ENCODE data around the gene AUTS2.

AUTS2 gene

DNA sequence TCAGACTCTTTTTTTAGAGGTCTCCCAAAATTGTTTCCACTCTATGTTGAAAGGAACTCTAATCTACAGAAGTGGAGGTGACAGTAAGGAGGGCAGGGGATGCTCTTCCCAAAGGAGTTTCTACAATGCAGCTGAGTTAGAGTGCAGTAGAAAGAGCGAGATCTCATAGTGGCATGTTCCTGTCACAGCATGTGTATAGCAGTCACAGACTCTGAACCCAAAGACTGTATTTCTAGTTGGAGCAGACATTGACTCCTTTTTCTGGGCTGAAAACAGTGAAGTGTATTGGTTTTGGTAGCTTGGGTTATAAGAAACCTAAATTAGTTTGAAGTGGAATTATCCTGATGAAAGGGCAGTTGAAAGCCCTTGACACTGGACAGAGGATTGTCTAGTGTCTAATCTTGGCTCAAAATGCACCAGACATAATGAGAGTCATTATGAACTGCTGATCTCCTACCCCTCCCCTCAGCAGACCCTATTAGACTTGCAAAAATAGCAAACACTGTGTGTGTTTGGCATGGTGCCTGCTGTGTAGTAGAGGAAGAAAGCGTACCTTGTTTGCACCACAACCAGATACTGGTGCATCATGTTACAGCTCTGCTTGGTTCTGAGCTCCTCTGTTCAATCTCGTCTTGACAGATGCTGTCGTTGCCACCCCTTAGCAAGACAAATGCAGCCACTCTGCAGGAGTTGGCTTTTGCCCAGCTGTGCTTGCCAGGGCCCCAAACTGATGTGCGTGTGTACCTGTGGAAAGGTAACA lies 336.0 kb downstream of the AUTS2 start:
- H3K9me3 Mint-ChIP-seq = no peaks in the 10 kb centered on the region
- H3K4me3 Mint-ChIP-seq = no peak overlapping the region
- no peaks in the 10 kb centered on the region for H3K4me1 Mint-ChIP-seq (ENCODE audit: low read depth)
- H3K27me3 Mint-ChIP-seq = no peaks in the 10 kb centered on the region
- no peak overlapping the region for H3K27ac Mint-ChIP-seq
- DNase-seq = no peak
- H3K36me3 Mint-ChIP-seq (ENCODE audit: low read depth) = no peaks in the 10 kb centered on the region

DNA sequence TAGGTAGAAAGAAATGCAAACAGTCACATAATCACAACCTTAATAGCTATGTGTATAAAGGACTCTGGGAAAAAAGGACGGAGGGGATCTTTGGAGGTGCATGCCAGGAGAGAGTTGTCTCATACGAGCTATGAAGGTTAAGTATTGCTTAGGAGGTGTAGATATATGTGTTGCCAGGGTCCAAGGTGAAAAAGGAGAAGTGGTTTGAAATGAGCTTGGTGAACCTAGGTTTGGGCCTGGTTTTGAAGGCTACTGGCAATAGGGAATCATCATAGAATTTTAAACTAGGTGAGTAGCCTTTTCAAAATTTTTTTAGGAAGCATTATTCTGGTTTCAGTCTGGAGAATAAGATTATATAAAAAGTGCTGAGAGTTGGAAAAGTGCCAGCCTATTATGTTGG lies 336.8 kb downstream of the AUTS2 start:
- Mint-ChIP-seq H3K4me1 (ENCODE audit: low read depth) (no peaks in the 10 kb centered on the region), H3K27me3 (no peaks in the 10 kb centered on the region), H3K36me3 (ENCODE audit: low read depth) (no peaks in the 10 kb centered on the region), H3K4me3 (no peak overlapping the region), H3K27ac (no peak overlapping the region), H3K9me3 (no peaks in the 10 kb centered on the region)
- DNase-seq = no peak

DNA sequence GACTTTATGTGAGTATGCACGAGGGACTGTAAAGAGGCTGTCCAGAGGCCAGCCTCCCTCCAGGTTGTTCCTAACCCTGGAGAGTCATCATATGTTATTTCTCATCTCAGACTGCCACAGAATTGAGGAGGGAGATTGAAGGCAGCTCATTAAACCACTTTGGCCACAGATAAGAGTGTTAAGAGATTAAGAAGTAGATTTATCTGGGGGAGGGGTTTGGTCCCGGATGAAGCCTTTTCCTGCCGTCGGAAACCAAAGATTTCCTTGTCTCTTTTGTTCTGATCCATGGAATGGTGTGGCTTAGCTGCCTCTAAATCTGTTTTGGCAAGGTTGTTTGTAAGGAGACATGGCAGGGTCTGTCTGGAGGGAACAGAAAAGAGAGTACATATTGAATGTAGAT lies 338.8 kb downstream of the AUTS2 start:
- H3K9me3 Mint-ChIP-seq = no peaks in the 10 kb centered on the region
- no peak overlapping the region for H3K27ac Mint-ChIP-seq
- peaks cover 2% of the 10 kb centered on the region for H3K4me1 Mint-ChIP-seq (ENCODE audit: low read depth)
- no peak for DNase-seq
- H3K27me3 Mint-ChIP-seq = no peaks in the 10 kb centered on the region
- H3K4me3 Mint-ChIP-seq = no peak overlapping the region
- H3K36me3 Mint-ChIP-seq (ENCODE audit: low read depth) = no peaks in the 10 kb centered on the region

DNA sequence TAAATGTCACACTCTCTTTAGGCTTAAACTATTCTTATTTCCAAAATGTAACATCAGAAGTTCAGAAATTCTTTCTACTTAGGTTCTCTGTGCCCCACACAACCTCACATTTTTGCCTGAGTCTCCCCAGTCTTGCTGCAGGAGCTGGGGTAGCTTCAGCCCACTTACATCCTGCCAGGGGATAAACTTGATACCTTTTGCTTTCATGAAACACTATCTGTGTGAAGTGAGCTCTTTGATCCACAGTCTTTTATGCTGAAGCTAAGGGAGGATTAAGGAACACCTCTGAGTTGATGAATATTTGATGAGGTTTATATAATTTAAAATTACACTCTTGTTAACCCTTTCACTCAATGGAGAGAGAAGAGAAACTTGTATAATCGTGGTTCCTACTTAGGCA lies 341.0 kb downstream of the AUTS2 start:
- DNase-seq = no peak
- no peaks in the 10 kb centered on the region for H3K36me3 Mint-ChIP-seq (ENCODE audit: low read depth)
- no peak overlapping the region for H3K27ac Mint-ChIP-seq
- H3K9me3 Mint-ChIP-seq = no peaks in the 10 kb centered on the region
- H3K4me1 Mint-ChIP-seq (ENCODE audit: low read depth) = peaks cover 2% of the 10 kb centered on the region
- H3K27me3 Mint-ChIP-seq = no peaks in the 10 kb centered on the region
- no peak overlapping the region for H3K4me3 Mint-ChIP-seq

DNA sequence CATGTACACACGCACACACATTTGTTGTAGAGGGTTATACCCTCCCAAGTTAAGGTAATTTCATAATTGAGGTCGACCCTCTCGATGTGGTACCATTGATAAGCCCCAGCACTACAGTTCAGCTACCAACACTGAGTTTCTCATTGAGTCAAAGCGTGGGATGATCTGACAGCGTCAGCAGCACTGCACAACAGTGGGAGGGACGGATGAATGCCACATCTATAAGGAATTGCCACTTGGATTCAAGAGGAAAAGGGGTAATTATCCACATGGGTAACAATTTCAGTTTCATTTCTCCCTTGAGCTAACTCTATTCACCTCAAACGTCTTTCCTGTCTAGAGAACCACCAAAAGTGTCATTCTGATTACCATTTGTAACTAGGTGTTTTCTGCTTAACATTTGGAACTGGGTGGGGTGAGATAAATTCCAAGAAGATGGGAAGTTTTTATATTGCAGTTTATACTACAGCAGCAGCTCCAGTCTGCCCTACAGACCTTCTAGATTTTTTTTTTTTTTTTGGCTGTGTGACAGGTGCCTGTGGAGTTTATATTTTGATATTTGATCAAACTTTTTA lies 342.9 kb downstream of the AUTS2 start:
- no peaks in the 10 kb centered on the region for H3K9me3 Mint-ChIP-seq
- H3K4me3 Mint-ChIP-seq = no peak overlapping the region
- no peaks in the 10 kb centered on the region for H3K27me3 Mint-ChIP-seq
- H3K36me3 Mint-ChIP-seq (ENCODE audit: low read depth) = no peaks in the 10 kb centered on the region
- DNase-seq = no peak
- H3K27ac Mint-ChIP-seq = no peak overlapping the region
- H3K4me1 Mint-ChIP-seq (ENCODE audit: low read depth) = peaks cover 2% of the 10 kb centered on the region

DNA sequence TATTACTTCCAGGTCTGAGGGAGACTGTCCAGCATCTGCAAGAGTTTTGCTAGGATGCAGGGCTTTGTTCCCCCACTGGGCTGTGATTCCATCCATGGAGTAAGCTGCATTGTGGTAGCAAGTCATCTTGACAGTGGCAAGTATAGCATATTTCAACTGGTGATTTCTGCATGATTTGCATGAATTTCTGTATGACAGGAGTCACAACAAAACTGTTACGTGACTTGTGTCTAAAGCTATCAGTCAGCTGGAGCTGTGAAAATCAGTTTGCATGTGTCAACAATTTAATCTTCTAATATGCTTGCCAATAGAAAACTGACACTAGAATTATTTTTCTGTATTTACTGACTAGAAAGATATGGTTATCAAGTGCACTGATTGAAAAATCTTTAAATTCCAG lies 344.3 kb downstream of the AUTS2 start:
- no peak overlapping the region for H3K27ac Mint-ChIP-seq
- H3K9me3 Mint-ChIP-seq = no peaks in the 10 kb centered on the region
- H3K36me3 Mint-ChIP-seq (ENCODE audit: low read depth) = no peaks in the 10 kb centered on the region
- no peak overlapping the region for H3K4me3 Mint-ChIP-seq
- no peak for DNase-seq
- no peaks in the 10 kb centered on the region for H3K27me3 Mint-ChIP-seq
- peaks cover 2% of the 10 kb centered on the region for H3K4me1 Mint-ChIP-seq (ENCODE audit: low read depth)

DNA sequence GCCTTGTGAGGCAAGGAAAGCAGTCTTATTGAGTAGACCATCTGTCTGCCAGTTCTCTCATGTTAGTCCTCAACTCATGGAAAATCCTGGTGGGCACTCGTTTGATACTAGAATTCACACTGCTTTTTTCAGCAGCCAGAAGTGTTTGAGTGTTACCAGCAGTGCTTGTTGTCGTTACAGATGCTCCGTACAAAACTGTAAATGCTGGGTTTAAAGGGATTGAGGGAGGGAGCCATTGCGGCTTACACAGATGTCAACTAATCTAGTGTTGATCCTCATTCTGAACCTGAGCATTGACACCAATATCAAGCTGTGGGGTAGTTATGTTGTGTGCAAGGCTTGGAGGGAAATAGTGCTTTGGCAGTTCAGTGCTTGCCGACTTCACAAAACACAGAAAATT lies 348.6 kb downstream of the AUTS2 start:
- Mint-ChIP-seq H3K4me3 (no peak overlapping the region), H3K27me3 (no peaks in the 10 kb centered on the region), H3K27ac (no peak overlapping the region), H3K4me1 (ENCODE audit: low read depth) (no peaks in the 10 kb centered on the region), H3K36me3 (ENCODE audit: low read depth) (no peaks in the 10 kb centered on the region), H3K9me3 (no peaks in the 10 kb centered on the region)
- no peak for DNase-seq

DNA sequence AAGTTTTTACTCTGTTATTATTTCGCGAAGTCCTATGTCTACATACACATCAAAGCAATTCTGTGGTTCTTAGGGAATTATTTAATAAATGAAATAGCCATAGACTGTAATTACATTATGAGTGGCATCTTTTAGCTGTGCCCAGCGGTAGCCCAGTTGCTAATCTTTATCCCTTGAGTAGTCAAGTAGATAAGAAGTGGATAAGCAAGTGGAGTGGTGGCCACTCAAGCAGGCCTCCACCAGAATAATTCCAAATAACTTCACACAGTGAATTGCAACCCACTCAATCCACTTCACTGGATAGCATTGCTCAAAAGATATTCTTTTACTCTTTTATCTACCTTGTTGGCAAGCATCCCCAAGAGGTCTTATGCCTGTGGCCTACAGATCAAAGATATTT lies 349.7 kb downstream of the AUTS2 start:
- Mint-ChIP-seq H3K9me3 (no peaks in the 10 kb centered on the region), H3K36me3 (ENCODE audit: low read depth) (no peaks in the 10 kb centered on the region), H3K27ac (no peak overlapping the region), H3K27me3 (no peaks in the 10 kb centered on the region), H3K4me1 (ENCODE audit: low read depth) (peaks cover 1% of the 10 kb centered on the region), H3K4me3 (no peak overlapping the region)
- no peak for DNase-seq

DNA sequence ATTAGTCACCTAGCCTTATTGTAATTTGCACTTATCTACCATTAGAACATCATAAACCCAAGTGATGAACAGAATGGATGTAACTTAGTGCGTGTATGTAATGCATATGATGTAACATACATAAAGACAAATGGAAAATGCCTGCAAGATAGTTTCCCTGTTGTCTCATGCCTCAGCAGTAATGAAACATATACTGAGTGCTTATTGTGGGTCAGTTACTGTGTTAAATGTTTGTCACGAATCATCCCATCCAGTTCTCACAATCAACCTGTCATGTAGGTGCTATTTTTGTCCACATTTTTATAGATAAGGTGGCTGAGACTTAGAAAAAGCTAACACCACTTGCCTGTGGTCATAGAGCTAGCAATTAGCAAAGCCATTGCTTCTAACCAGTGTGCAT lies 350.8 kb downstream of the AUTS2 start:
- Mint-ChIP-seq H3K4me3 (no peak overlapping the region), H3K27me3 (no peaks in the 10 kb centered on the region), H3K27ac (no peak overlapping the region), H3K4me1 (ENCODE audit: low read depth) (peaks cover 7% of the 10 kb centered on the region), H3K9me3 (no peaks in the 10 kb centered on the region), H3K36me3 (ENCODE audit: low read depth) (no peaks in the 10 kb centered on the region)
- no peak for DNase-seq

DNA sequence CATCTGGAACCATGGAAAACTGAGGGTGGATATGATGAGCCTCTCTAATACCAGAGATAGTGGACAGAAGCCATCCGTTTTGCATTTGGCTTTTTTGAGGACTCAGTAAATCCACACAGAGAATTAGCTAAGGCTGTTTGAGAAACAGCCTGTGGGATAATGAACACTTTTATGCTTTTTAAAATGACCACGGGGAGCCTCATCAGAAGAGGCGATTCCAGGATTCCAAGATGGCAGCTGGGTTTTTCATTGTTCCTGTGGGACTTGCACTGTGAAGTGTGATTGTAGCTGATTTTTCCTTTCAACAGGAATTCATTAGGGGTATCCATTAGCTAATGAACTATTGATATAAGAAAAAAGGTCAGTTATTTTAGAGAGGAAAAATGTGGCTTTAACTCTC lies 353.2 kb downstream of the AUTS2 start:
- Mint-ChIP-seq H3K4me1 (ENCODE audit: low read depth) (peaks cover 7% of the 10 kb centered on the region), H3K9me3 (no peaks in the 10 kb centered on the region), H3K27me3 (no peaks in the 10 kb centered on the region), H3K36me3 (ENCODE audit: low read depth) (no peaks in the 10 kb centered on the region), H3K4me3 (no peak overlapping the region), H3K27ac (no peak overlapping the region)
- DNase-seq = no peak

DNA sequence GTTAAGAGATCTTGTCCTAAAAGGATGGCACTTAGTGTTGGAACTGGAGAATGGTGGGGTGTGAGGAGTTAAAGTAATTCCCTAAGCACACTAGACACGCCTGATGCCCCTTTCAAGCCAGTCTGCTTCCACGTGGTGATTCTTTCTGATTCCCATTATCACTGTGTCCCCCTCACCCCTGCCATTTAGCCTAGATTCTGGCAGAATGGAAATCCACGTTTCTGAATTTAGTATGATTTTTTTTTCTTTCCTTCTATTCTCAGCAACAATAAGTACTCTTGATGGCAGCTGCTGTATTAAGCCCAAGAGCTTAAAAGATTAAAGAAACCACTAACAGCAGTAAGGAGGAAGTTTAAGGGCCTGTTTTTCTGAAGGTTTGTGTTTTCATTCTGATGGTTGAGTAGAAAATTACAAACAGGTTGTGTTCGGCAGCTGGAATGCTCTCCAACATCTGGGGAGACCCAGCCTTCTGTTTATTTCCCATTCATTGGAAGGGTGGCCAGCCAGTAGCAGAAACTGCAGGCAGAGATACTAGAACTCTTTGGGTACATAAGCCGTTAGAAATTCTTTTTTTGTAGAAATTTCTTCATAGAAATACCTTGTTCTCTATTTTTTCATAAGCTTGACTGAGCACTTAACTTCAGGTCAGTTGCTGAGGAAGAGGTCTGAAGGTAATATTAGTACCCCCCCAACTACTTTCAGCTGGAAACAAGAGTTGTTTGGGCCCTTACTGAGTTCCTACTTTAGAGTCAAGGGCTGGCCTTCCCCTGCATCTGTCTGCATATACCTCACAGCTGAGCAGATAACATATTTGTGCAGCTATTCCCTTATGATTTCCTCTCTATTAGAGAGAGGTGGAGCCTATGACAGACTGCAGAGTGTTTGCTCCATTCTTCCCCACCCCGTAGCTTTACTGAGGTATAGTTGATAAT lies 355.1 kb downstream of the AUTS2 start:
- no peak for DNase-seq
- no peak overlapping the region for H3K27ac Mint-ChIP-seq
- no peaks in the 10 kb centered on the region for H3K9me3 Mint-ChIP-seq
- H3K4me1 Mint-ChIP-seq (ENCODE audit: low read depth) = peaks cover 7% of the 10 kb centered on the region
- no peaks in the 10 kb centered on the region for H3K27me3 Mint-ChIP-seq
- no peak overlapping the region for H3K4me3 Mint-ChIP-seq
- H3K36me3 Mint-ChIP-seq (ENCODE audit: low read depth) = no peaks in the 10 kb centered on the region

DNA sequence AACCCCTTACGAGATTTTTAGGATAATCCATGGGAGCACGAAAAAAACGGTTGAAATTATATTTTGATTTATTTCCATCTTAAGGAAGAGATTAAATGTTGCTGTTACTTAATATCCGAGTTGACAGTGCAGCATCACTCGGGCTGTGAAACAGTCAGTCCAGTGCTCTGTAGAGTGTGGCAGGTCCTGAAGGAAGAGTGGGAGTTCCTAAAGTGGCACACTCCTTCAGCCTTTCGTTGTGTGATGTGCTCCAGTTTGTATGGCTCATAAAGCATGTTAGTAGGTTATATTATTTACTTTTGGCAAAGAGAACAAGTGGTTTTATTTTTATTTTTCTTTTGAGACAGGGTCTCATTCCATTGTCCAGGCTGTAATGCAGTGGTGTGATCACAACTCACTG lies 358.3 kb downstream of the AUTS2 start:
- DNase-seq = no peak
- Mint-ChIP-seq H3K4me3 (no peak overlapping the region), H3K36me3 (ENCODE audit: low read depth) (no peaks in the 10 kb centered on the region), H3K27me3 (no peaks in the 10 kb centered on the region), H3K9me3 (no peaks in the 10 kb centered on the region), H3K4me1 (ENCODE audit: low read depth) (peaks cover 7% of the 10 kb centered on the region), H3K27ac (no peak overlapping the region)

DNA sequence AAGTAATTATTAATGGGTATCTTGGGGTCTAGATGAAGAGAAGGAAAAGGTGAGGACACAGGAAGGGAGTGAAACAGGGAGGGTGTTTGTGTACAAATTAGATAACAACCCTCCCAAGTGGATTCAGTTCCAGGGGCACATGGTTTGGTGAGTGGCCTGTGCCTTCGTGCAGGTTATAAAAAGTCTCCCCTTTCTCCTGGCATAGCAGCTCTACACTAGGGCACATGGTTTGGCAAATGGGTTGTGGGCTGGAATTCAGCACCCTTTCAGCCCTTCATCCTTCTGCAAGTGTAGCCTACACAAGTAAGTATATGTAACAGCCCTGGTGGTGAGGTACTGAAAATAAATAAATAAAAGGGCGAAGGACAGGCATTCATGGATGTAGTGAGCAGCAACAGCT lies 359.4 kb downstream of the AUTS2 start:
- H3K27ac Mint-ChIP-seq = no peak overlapping the region
- no peak overlapping the region for H3K4me3 Mint-ChIP-seq
- peaks cover 11% of the 10 kb centered on the region for H3K4me1 Mint-ChIP-seq (ENCODE audit: low read depth)
- no peaks in the 10 kb centered on the region for H3K36me3 Mint-ChIP-seq (ENCODE audit: low read depth)
- DNase-seq = no peak
- H3K9me3 Mint-ChIP-seq = no peaks in the 10 kb centered on the region
- no peaks in the 10 kb centered on the region for H3K27me3 Mint-ChIP-seq

DNA sequence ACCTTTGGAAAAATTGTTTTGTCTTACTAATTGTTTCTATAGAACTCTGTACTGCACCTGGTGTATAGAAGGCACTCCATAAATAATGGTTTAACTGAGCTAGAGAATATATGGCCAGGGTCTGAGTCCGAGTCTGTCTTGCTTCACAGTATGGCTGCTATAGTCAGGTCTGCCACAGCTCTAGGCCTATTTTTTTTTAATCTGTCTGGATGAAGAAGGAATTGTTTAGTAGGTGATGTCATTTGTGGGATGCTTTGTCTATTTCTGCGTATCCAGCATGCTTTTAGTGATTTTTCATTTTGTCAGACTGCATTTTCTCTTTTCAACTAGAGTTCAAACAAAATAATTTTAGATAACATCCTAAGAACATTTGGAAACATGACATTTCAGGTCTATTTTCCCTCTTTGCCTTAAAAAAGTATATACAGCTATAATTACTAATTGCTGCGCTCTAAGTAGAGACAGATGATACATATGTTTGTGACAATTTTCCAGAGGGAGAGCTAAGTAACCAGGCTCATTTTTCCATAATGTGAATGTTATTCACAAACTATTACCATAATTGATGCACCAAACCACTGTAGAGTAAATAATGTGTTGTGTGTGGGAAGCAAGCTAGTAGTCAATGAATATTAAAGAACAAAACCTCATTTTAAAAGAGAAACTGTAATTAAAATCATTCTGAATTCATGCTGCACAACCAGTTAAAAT lies 361.7 kb downstream of the AUTS2 start:
- H3K4me1 Mint-ChIP-seq (ENCODE audit: low read depth) = peaks cover 6% of the 10 kb centered on the region
- no peak for DNase-seq
- no peak overlapping the region for H3K4me3 Mint-ChIP-seq
- no peaks in the 10 kb centered on the region for H3K36me3 Mint-ChIP-seq (ENCODE audit: low read depth)
- no peak overlapping the region for H3K27ac Mint-ChIP-seq
- no peaks in the 10 kb centered on the region for H3K9me3 Mint-ChIP-seq
- no peaks in the 10 kb centered on the region for H3K27me3 Mint-ChIP-seq

All from activated T-cell treated with anti-CD3 and anti-CD28 coated beads, Interleukin-2, amount 50 U/mL, for 24 hours (primary cell).